HT1080 (cell line): ENCODE data around the gene RAB4A. TPM values are rescaled to one million over a fixed set of nuclear protein-coding genes. Genes with fewer than 3 reads are reported as not detected.

Experiments used
- DNase-seq: peaks from one replicate; pipeline ENCODE4 v3.0.0-alpha.2; 2015; ENCODE audit warnings: low read depth
- total RNA-seq: library from RNA; depleted of rRNA; stranded (reverse); fragments of >200 nt; shearing (Covaris generic); gene quantifications from 2 replicates; pipeline ENCODE4 v1.2.3, GENCODE V29; 2014

Gene RAB4A
- total RNA-seq, 1 experiment from 2014 or later = 51.5 TPM

- DNase-seq = no peak
Observed at GRCh38 chr1:229243638-229244037, 27.3 kb upstream of the RAB4A start.

- DNase-seq = no peak
Observed at GRCh38 chr1:229244091-229244490, 26.8 kb upstream of the RAB4A start.

GRCh38 chr1:229247871-229248270, 23.0 kb upstream of the RAB4A start:
- DNase-seq = no peak

GRCh38 chr1:229248821-229249817, 21.8 kb upstream of the RAB4A start:
- no peak for DNase-seq

- no peak for DNase-seq
Observed at GRCh38 chr1:229249854-229250644, 20.9 kb upstream of the RAB4A start.

- no peak for DNase-seq
Observed at GRCh38 chr1:229251185-229251584, 19.7 kb upstream of the RAB4A start.

- no peak for DNase-seq
Observed at GRCh38 chr1:229252228-229252984, 18.5 kb upstream of the RAB4A start.

- peak; percentile 42 for DNase-seq
Observed at GRCh38 chr1:229253151-229253974, 17.5 kb upstream of the RAB4A start.

GRCh38 chr1:229254910-229255541, 15.9 kb upstream of the RAB4A start:
- DNase-seq = no peak

- DNase-seq = peak; percentile 61
Observed at GRCh38 chr1:229258031-229258756, 12.7 kb upstream of the RAB4A start.

GRCh38 chr1:229258757-229259060, 12.2 kb upstream of the RAB4A start:
- DNase-seq = no peak

- no peak for DNase-seq
Observed at GRCh38 chr1:229260297-229260696, 10.6 kb upstream of the RAB4A start.

GRCh38 chr1:229262239-229262638, 8.7 kb upstream of the RAB4A start:
- no peak for DNase-seq

GRCh38 chr1:229263254-229263653, 7.7 kb upstream of the RAB4A start:
- no peak for DNase-seq

GRCh38 chr1:229264068-229264467, 6.8 kb upstream of the RAB4A start:
- DNase-seq = no peak

- no peak for DNase-seq
Observed at GRCh38 chr1:229264487-229264886, 6.4 kb upstream of the RAB4A start.

GRCh38 chr1:229266274-229266673, 4.6 kb upstream of the RAB4A start:
- DNase-seq = no peak

- no peak for DNase-seq
Observed at GRCh38 chr1:229266832-229267500, 3.9 kb upstream of the RAB4A start.

GRCh38 chr1:229268505-229268904, 2.4 kb upstream of the RAB4A start:
- no peak for DNase-seq
